K562 (cell line): Measurements from ENCODE around the gene FMN1. TPM values are rescaled to one million over a fixed set of nuclear protein-coding genes. Genes with fewer than 3 reads are reported as not detected.

Experiments
- ATAC-seq: fragments of 200-7000 bp; cut with Tn5 transposase; 3 replicates; pipeline ENCODE4 v1.9.1; 2020; ENCODE audit warnings: moderate library complexity
- BruUV-seq: library from RNA; stranded (reverse); fragments of 400-500 nt; replicated peaks from 2 replicates; lab custom pipeline; 2021; lab: Mats Ljungman, UMichigan
- CTCF ChIA-PET: fragments of 300-600 bp; formaldehyde crosslinking; extraction: SDS; loops from one replicate; lab custom pipeline; 2021; ENCODE audit warnings: low intra/inter-chr PET ratio; lab: Yijun Ruan, JAX
- POLR2A ChIA-PET: fragments of 300-600, 350-650 bp; sonication (Branson Sonifier 250); formaldehyde crosslinking; extraction: SDS; loops from one replicate; lab custom pipeline; 2021; ENCODE audit warnings: antibody characterized with exemption, inconsistent platforms; lab: Yijun Ruan, JAX
- DNase-seq, 4 experiments: peaks; one replicate each; pipeline versions ENCODE4 v3.0.0 to v3.0.0-alpha.2; 2011 to 2018; ENCODE audit warnings: low spot score in 3 of 4, mixed read lengths in 3 of 4; ENCODE audit errors: extremely low read depth in 1 of 4
- FAIRE-seq: peaks from 2 replicates; lab custom pipeline; 2011; peaks lifted over from hg19 to GRCh38; lab: Jason Lieb, UNC
- H2AFZ ChIP-seq: 2 replicates; pipeline ENCODE4 v1.6.0; 2011; ENCODE audit warnings: low read depth, low read length, control low read depth, inconsistent platforms
- H3K27ac ChIP-seq: fragments of 200-600 bp; 3 replicates; pipeline ENCODE4 v1.8.0; 2011; ENCODE audit warnings: low read depth, mild to moderate bottlenecking, control low read depth, inconsistent platforms, low read length, moderate library complexity, mixed read lengths; ENCODE audit errors: extremely low read depth
- H3K27me3 ChIP-seq, 2 experiments: fragments of 300-600 bp in 1 of 2; 2 replicates in 1 of 2; 3 replicates in 1 of 2; pipeline versions ENCODE4 v1.6.0 to v1.8.0; 2011; ENCODE audit warnings: inconsistent platforms in 2 of 2, low read length in 2 of 2, mild to moderate bottlenecking in 1 of 2, mixed read lengths in 1 of 2, moderate library complexity in 1 of 2; ENCODE audit not compliant: control insufficient read depth in 2 of 2, insufficient read depth in 2 of 2
- H3K36me3 ChIP-seq: fragments of 300-600 bp; 3 replicates; pipeline ENCODE4 v1.8.0; 2011; ENCODE audit warnings: mild to moderate bottlenecking, low read length, inconsistent platforms; ENCODE audit not compliant: control insufficient read depth, insufficient read depth
- H3K4me1 ChIP-seq, 2 experiments: fragments of 200-600 bp in 1 of 2; replicated peaks in 1 of 2; 2 replicates in 1 of 2; 3 replicates in 1 of 2; pipeline versions ENCODE4 v1.5.1 to v1.8.0; 2011; ENCODE audit warnings: inconsistent platforms in 2 of 2, low read length in 2 of 2, mild to moderate bottlenecking in 1 of 2, mixed read lengths in 1 of 2, moderate library complexity in 1 of 2; ENCODE audit not compliant: control insufficient read depth in 2 of 2, insufficient read depth in 2 of 2
- H3K4me2 ChIP-seq: 2 replicates; pipeline ENCODE4 v1.6.1; 2011; ENCODE audit warnings: low read length, control low read depth, inconsistent platforms, mixed read lengths; ENCODE audit not compliant: insufficient read depth
- H3K4me3 ChIP-seq: fragments of 200-600 bp; sonication (generic), shearing (Covaris generic); 2 replicates; pipeline ENCODE4 v1.5.1; 2016; ENCODE audit warnings: control low read depth, inconsistent platforms
- H3K79me2 ChIP-seq: fragments of 200-600 bp; 3 replicates; pipeline ENCODE4 v1.8.0; 2011; ENCODE audit warnings: low read length, inconsistent platforms; ENCODE audit not compliant: control insufficient read depth, insufficient read depth
- H3K9ac ChIP-seq, 2 experiments: 2 replicates each; pipeline versions ENCODE4 v1.6.0 to v1.6.1; 2011; ENCODE audit warnings: low read depth in 2 of 2, low read length in 2 of 2, control low read depth in 1 of 2, inconsistent platforms in 1 of 2, mild to moderate bottlenecking in 1 of 2, mixed read lengths in 1 of 2; ENCODE audit not compliant: insufficient read depth in 1 of 2
- H3K9me1 ChIP-seq: one replicate; pipeline ENCODE4 v1.6.0; 2011; ENCODE audit warnings: inconsistent platforms, mild to moderate bottlenecking, low read length, moderate library complexity; ENCODE audit not compliant: control insufficient read depth, insufficient read depth
- H3K9me3 ChIP-seq: replicated peaks from 2 replicates; pipeline ENCODE4 v1.5.1; 2011; ENCODE audit warnings: low read depth, low read length, inconsistent platforms; ENCODE audit not compliant: control insufficient read depth, insufficient read depth
- H4K20me1 ChIP-seq: replicated peaks from 2 replicates; pipeline ENCODE4 v1.6.1; 2011; ENCODE audit warnings: low read length, inconsistent platforms, mixed read lengths; ENCODE audit not compliant: control insufficient read depth, insufficient read depth
- AFF4 ChIP-seq: sonication (generic); formaldehyde crosslinking; IDR thresholded peaks from 2 replicates; pipeline ENCODE4 v1.8.0; 2023; ENCODE audit warnings: mild to moderate bottlenecking, missing genetic modification reagents
- RNF219 ChIP-seq: fragments of 250-450 bp; sonication (Bioruptor Pico); IDR thresholded peaks from 2 replicates; pipeline ENCODE4 v1.5.0; 2022; ENCODE audit warnings: mild to moderate bottlenecking
- ZKSCAN1 ChIP-seq: fragments of 150-350 bp; IDR thresholded peaks from 2 replicates; pipeline ENCODE4 v1.6.1; 2016; ENCODE audit warnings: low read depth, low read length
- ZNF133 ChIP-seq: fragments of 250-450 bp; sonication (Bioruptor Pico); IDR thresholded peaks from 2 replicates; pipeline ENCODE4 v1.4.0; 2020; ENCODE audit warnings: mild to moderate bottlenecking
- WGBS: fragments of 100-300 bp; shearing (Covaris generic); methylation state at CpG from one replicate; pipeline ENCODE4 v1.1.6; 2016; ENCODE audit warnings: low coverage, mixed read lengths; ENCODE audit not compliant: insufficient coverage; ENCODE audit errors: missing lambda C conversion rate; 5-methylcytosine and 5-hydroxymethylcytosine counted together
- in situ Hi-C: fragments of 300-500 bp; cut with MboI; formaldehyde crosslinking; loops from 4 replicates; pipeline ENCODE4 v1.15.0; 2018; ENCODE audit warnings: inconsistent platforms, mixed read lengths
- intact Hi-C: fragments of 100-400 bp; cut with micrococcal nuclease; formaldehyde crosslinking; loops from 2 replicates; pipeline ENCODE4 v1.14.2; 2022
- polyA plus RNA-seq, 8 experiments: library from polyadenylated mRNA; depleted of rRNA in 4 of 8; stranded (reverse) in 5 of 8; unstranded in 3 of 8; fragments of >200 nt; fragmentation: Nextera tagmentation in 2 of 8; fragmentation: Illumina TruSeq in 1 of 8; extraction: Ambion mirVana in 2 of 8; extraction: Trizol in 1 of 8; gene quantifications; 2 replicates each; pipeline versions ENCODE4 v1.2.1 to v1.2.3, GENCODE V29; 2011 to 2014; ENCODE audit warnings: inconsistent platforms in 1 of 8, missing spikeins in 1 of 8
- total RNA-seq, 7 experiments: library from RNA; depleted of rRNA in 6 of 7; stranded (reverse); fragments of >200 nt in 6 of 7; fragmentation: Illumina TruSeq in 2 of 7; extraction: Trizol in 2 of 7; gene quantifications; 2 replicates each; pipeline versions ENCODE4 v1.2.1 to v1.2.3, GENCODE V29; 2011 to 2021; ENCODE audit warnings: low replicate concordance in 1 of 7

The FMN1 gene
- total and polyA plus RNA-seq, 9 of the 15 experiments (the other 6 are each of a cell fraction or from before 2014, with no cell fraction given) = 0.03 to 0.07 (median 0.04) TPM; not detected in 6

GRCh38 chr15:32757426-32757825 lies 437.1 kb downstream of the FMN1 start (continued):
- TF ChIP-seq RNF219 (CRISPR knock-in tag) (no peak), ZKSCAN1 (no peak)

GRCh38 chr15:32750979-32751378 lies 443.5 kb downstream of the FMN1 start:
- TF ChIP-seq AFF4 (CRISPR knock-in tag) = no peak
- no peak for TF ChIP-seq ZNF133 (CRISPR knock-in tag)
- Histone ChIP-seq H3K9me3 (no peaks in the 10 kb centered on the region), H3K9ac (no peak overlapping the region), H3K36me3 (no peaks in the 10 kb centered on the region), H2AFZ (no peak overlapping the region), H3K4me2 (no peak overlapping the region), H3K27me3 (peaks cover 0 to 3% of the 10 kb centered on the region in 2 experiments; a peak in 1 of 5 replicates), H3K27ac (no peak overlapping the region), H3K4me1 (no peaks in the 10 kb centered on the region), H4K20me1 (no peaks in the 10 kb centered on the region), H3K4me3 (no peak overlapping the region), H3K79me2 (no peaks in the 10 kb centered on the region), H3K9me1 (no peaks in the 10 kb centered on the region)
- DNase-seq (no peak), FAIRE-seq (no peak), ATAC-seq (no peak)
- ChIA-PET POLR2A (no interaction called here), CTCF (no interaction called here)
- intact Hi-C loops = loop anchor here (10.0 kb wide), 1 partner anchor 54 kb away; no protein-coding TSS in a partner anchor
- in situ Hi-C loops = no loop called here
- 3% methylated on average over 3 of the region's 3 CpGs for WGBS
- BruUV-seq = no TSS peak
